Nephron (organoid): ENCODE data around the gene CLCA4.

Experiments
- H3K27ac Mint-ChIP-seq, 3 experiments: 2 replicates each; pipeline ENCODE4 v1.8.0; 2020; ENCODE audit warnings: mixed read lengths in 3 of 3, mild to moderate bottlenecking in 2 of 3, moderate library complexity in 1 of 3
- H3K27me3 Mint-ChIP-seq: 2 replicates; pipeline ENCODE4 v1.8.0; 2021; ENCODE audit warnings: low read depth, mild to moderate bottlenecking, moderate library complexity, mixed read lengths
- H3K36me3 Mint-ChIP-seq: 2 replicates; pipeline ENCODE4 v1.8.0; 2020; ENCODE audit warnings: low read depth, mixed read lengths
- H3K4me1 Mint-ChIP-seq: 2 replicates; pipeline ENCODE4 v1.8.0; 2020; ENCODE audit warnings: mixed read lengths
- H3K4me3 Mint-ChIP-seq, 3 experiments: 2 replicates each; pipeline ENCODE4 v1.8.0; 2020; ENCODE audit warnings: mild to moderate bottlenecking in 3 of 3, mixed read lengths in 3 of 3, moderate library complexity in 2 of 3
- H3K9me3 Mint-ChIP-seq: 2 replicates; pipeline ENCODE4 v1.8.0; 2020; ENCODE audit warnings: mixed read lengths
- CTCF ChIP-seq, 3 experiments: fragments of 200-600 bp; sonication (generic); IDR thresholded peaks; one replicate each; pipeline ENCODE4 v1.5.0; 2021; ENCODE audit warnings: antibody characterized with exemption in 3 of 3; ENCODE audit not compliant: unreplicated experiment in 3 of 3

CLCA4 gene

GRCh38 chr1:86621286-86621685 is 74.4 kb downstream of the CLCA4 start:
- no peak for TF ChIP-seq CTCF (IDR thresholded peaks at IDR 0.05; ENCODE audit: unreplicated experiment in 3 of 3)
- H3K36me3 Mint-ChIP-seq, result no peaks in the 10 kb centered on the region
- H3K27me3 Mint-ChIP-seq, result peaks cover 4% of the 10 kb centered on the region
- peaks cover 10% of the 10 kb centered on the region for H3K9me3 Mint-ChIP-seq
- H3K4me3 Mint-ChIP-seq, result no peak overlapping the region
- no peaks in the 10 kb centered on the region for H3K4me1 Mint-ChIP-seq
- no peak overlapping the region for H3K27ac Mint-ChIP-seq
